SK-N-SH treated with all-trans-retinoic acid at 6 μM for 48 hours (cell line): ENCODE data around the gene MAB21L3.

Source experiments
- CREB5 ChIP-seq: fragments of 250-450 bp; sonication (Bioruptor Pico); IDR thresholded peaks from 2 replicates; pipeline ENCODE4 v1.5.1; 2020; ENCODE audit warnings: low read depth, mild to moderate bottlenecking, moderate library complexity
- CSDC2 ChIP-seq: fragments of 250-450 bp; sonication (Bioruptor Pico); IDR thresholded peaks from 2 replicates; pipeline ENCODE4 v1.5.0; 2020; ENCODE audit warnings: mild to moderate bottlenecking, moderate library complexity
- CSRNP3 ChIP-seq: fragments of 250-450 bp; sonication (Bioruptor Pico); IDR thresholded peaks from 2 replicates; pipeline ENCODE4 v1.5.1; 2021; ENCODE audit warnings: mild to moderate bottlenecking, moderate library complexity
- RARB ChIP-seq: fragments of 250-450 bp; sonication (Bioruptor Pico); IDR thresholded peaks from 2 replicates; pipeline ENCODE4 v1.8.0; 2021; ENCODE audit warnings: mild to moderate bottlenecking, moderate library complexity
- SNAI2 ChIP-seq: fragments of 250-450 bp; sonication (Bioruptor Pico); IDR thresholded peaks from 2 replicates; pipeline ENCODE4 v1.5.0; 2020; ENCODE audit warnings: mild to moderate bottlenecking, moderate library complexity
- TOX ChIP-seq: fragments of 250-450 bp; sonication (Bioruptor Pico); IDR thresholded peaks from 2 replicates; pipeline ENCODE4 v1.8.0; 2021; ENCODE audit warnings: mild to moderate bottlenecking, moderate library complexity, borderline replicate concordance
- ZFP30 ChIP-seq: fragments of 450-650 bp; formaldehyde crosslinking; IDR thresholded peaks from 2 replicates; pipeline ENCODE4 v1.5.0; 2022; ENCODE audit warnings: mild to moderate bottlenecking, moderate library complexity
- ZNF70 ChIP-seq: fragments of 450-650 bp; formaldehyde crosslinking; IDR thresholded peaks from 2 replicates; pipeline ENCODE4 v1.5.0; 2020; ENCODE audit warnings: mild to moderate bottlenecking, moderate library complexity
- ZNF8 ChIP-seq: fragments of 450-650 bp; formaldehyde crosslinking; IDR thresholded peaks from 2 replicates; pipeline ENCODE4 v1.5.0; 2020; ENCODE audit warnings: mild to moderate bottlenecking, moderate library complexity
- TF ChIP-seq, protein P1 (sequence below): fragments of 250-450 bp; sonication (Bioruptor Pico); IDR thresholded peaks from 2 replicates; pipeline ENCODE4 v1.8.0; 2020; ENCODE audit warnings: mild to moderate bottlenecking, moderate library complexity, borderline replicate concordance

- TF ChIP-seq CSDC2 (CRISPR knock-in tag), result no peak
- no peak for TF ChIP-seq RARB (CRISPR knock-in tag)
- no peak for TF ChIP-seq TOX (CRISPR knock-in tag)
- TF ChIP-seq, protein P1, sequence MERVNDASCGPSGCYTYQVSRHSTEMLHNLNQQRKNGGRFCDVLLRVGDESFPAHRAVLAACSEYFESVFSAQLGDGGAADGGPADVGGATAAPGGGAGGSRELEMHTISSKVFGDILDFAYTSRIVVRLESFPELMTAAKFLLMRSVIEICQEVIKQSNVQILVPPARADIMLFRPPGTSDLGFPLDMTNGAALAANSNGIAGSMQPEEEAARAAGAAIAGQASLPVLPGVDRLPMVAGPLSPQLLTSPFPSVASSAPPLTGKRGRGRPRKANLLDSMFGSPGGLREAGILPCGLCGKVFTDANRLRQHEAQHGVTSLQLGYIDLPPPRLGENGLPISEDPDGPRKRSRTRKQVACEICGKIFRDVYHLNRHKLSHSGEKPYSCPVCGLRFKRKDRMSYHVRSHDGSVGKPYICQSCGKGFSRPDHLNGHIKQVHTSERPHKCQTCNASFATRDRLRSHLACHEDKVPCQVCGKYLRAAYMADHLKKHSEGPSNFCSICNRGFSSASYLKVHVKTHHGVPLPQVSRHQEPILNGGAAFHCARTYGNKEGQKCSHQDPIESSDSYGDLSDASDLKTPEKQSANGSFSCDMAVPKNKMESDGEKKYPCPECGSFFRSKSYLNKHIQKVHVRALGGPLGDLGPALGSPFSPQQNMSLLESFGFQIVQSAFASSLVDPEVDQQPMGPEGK (CRISPR knock-in tag), result no peak
- TF ChIP-seq SNAI2, result no peak
- TF ChIP-seq ZFP30 (CRISPR knock-in tag), result no peak
- no peak for TF ChIP-seq ZNF70 (CRISPR knock-in tag)
- TF ChIP-seq ZNF8, result no peak
- TF ChIP-seq CREB5 (CRISPR knock-in tag), result no peak
- TF ChIP-seq CSRNP3 (CRISPR knock-in tag), result no peak
These were observed 21.3 kb upstream of the MAB21L3 start for GRCh38 chr1:116089870-116090269.
